KMS-11 (cell line): ENCODE results near the gene TRAPPC3L.

ENCODE experiments used
- H2AFZ ChIP-seq: fragments of 200-600 bp; sonication (generic); 2 replicates; pipeline ENCODE4 v1.6.1; 2016; ENCODE audit warnings: antibody characterized with exemption, mixed run types, low read depth
- H3K27ac ChIP-seq: fragments of 200-600 bp; sonication (generic); 2 replicates; pipeline ENCODE4 v1.6.1; 2016; ENCODE audit warnings: mild to moderate bottlenecking, mixed run types
- H3K27me3 ChIP-seq: fragments of 200-600 bp; sonication (generic); 2 replicates; pipeline ENCODE4 v1.6.1; 2017; ENCODE audit warnings: mild to moderate bottlenecking, low read depth, mixed run types, moderate library complexity; ENCODE audit not compliant: insufficient read depth
- H3K36me3 ChIP-seq: fragments of 200-600 bp; sonication (generic); 2 replicates; pipeline ENCODE4 v1.6.1; 2017; ENCODE audit warnings: mild to moderate bottlenecking, mixed run types; ENCODE audit not compliant: insufficient read depth
- H3K4me1 ChIP-seq: fragments of 200-600 bp; sonication (generic); 2 replicates; pipeline ENCODE4 v1.6.1; 2016; ENCODE audit warnings: mild to moderate bottlenecking, low read depth, mixed run types; ENCODE audit not compliant: poor library complexity, severe bottlenecking
- H3K4me2 ChIP-seq: fragments of 200-600 bp; sonication (generic); 2 replicates; pipeline ENCODE4 v1.7.0; 2016; ENCODE audit warnings: mild to moderate bottlenecking, mixed run types
- H3K4me3 ChIP-seq: fragments of 200-600 bp; sonication (generic); IDR thresholded peaks from 2 replicates; pipeline ENCODE4 v1.6.1; 2017; ENCODE audit warnings: low read depth, low read length, mixed read lengths; ENCODE audit not compliant: insufficient read depth
- H3K79me2 ChIP-seq: fragments of 200-600 bp; sonication (generic); 2 replicates; pipeline ENCODE4 v1.6.1; 2016; ENCODE audit warnings: low read depth, mixed run types; ENCODE audit not compliant: insufficient read depth
- H3K9ac ChIP-seq: fragments of 200-600 bp; sonication (generic); 2 replicates; pipeline ENCODE4 v1.6.1; 2016; ENCODE audit warnings: mild to moderate bottlenecking, mixed run types
- H4K20me1 ChIP-seq: fragments of 200-600 bp; sonication (generic); 2 replicates; pipeline ENCODE4 v1.6.1; 2016; ENCODE audit warnings: mild to moderate bottlenecking, mixed run types; ENCODE audit not compliant: insufficient read depth
- CTCF ChIP-seq: fragments of 200-600 bp; sonication (generic); conservative IDR thresholded peaks from 2 replicates; pipeline ENCODE4 v1.6.1; 2017; ENCODE audit warnings: low read depth, mild to moderate bottlenecking, antibody characterized with exemption, low read length, moderate library complexity, mixed read lengths

TRAPPC3L gene

GRCh38 chr6:116447496-116448011, 97.9 kb downstream of the TRAPPC3L start:
- Histone ChIP-seq H2AFZ (no peak overlapping the region), H4K20me1 (no peaks in the 10 kb centered on the region), H3K9ac (no peak overlapping the region), H3K79me2 (no peaks in the 10 kb centered on the region), H3K36me3 (no peaks in the 10 kb centered on the region), H3K4me2 (no peak overlapping the region), H3K27me3 (no peaks in the 10 kb centered on the region), H3K4me1 (peaks cover 42% of the 10 kb centered on the region), H3K4me3 (no peak overlapping the region), H3K27ac (no peak overlapping the region)
- TF ChIP-seq CTCF, result no peak

GRCh38 chr6:116447052-116447451, 98.4 kb downstream of the TRAPPC3L start:
- Histone ChIP-seq H3K79me2 (no peaks in the 10 kb centered on the region), H3K36me3 (no peaks in the 10 kb centered on the region), H4K20me1 (no peaks in the 10 kb centered on the region), H3K27me3 (no peaks in the 10 kb centered on the region), H3K4me1 (peaks cover 42% of the 10 kb centered on the region), H3K4me3 (no peak overlapping the region), H3K4me2 (no peak overlapping the region), H3K9ac (no peak overlapping the region), H3K27ac (no peak overlapping the region), H2AFZ (no peak overlapping the region)
- TF ChIP-seq CTCF, result no peak

GRCh38 chr6:116446399-116446798, 99.1 kb downstream of the TRAPPC3L start:
- TF ChIP-seq CTCF, result no peak
- Histone ChIP-seq H3K27me3 (no peaks in the 10 kb centered on the region), H3K9ac (no peak overlapping the region), H3K4me3 (no peak overlapping the region), H3K4me1 (peaks cover 42% of the 10 kb centered on the region), H2AFZ (no peak overlapping the region), H3K27ac (no peak overlapping the region), H3K79me2 (no peaks in the 10 kb centered on the region), H4K20me1 (no peaks in the 10 kb centered on the region), H3K4me2 (no peak overlapping the region), H3K36me3 (no peaks in the 10 kb centered on the region)

GRCh38 chr6:116445102-116445501, 100.4 kb downstream of the TRAPPC3L start:
- H4K20me1 ChIP-seq, result no peaks in the 10 kb centered on the region
- TF ChIP-seq CTCF, result no peak
- H2AFZ ChIP-seq, result peak overlapping the region; percentile 12; the same call in 1 of the 2 replicates
- peak overlapping the region; percentile 36; the same call in 1 of the 2 replicates for H3K27ac ChIP-seq
- no peaks in the 10 kb centered on the region for H3K27me3 ChIP-seq
- H3K9ac ChIP-seq, result no peak overlapping the region
- H3K36me3 ChIP-seq, result no peaks in the 10 kb centered on the region
- no peaks in the 10 kb centered on the region for H3K79me2 ChIP-seq
- H3K4me1 ChIP-seq, result peaks cover 35% of the 10 kb centered on the region
- H3K4me2 ChIP-seq, result peak overlapping the region; percentile 21; the same call in 1 of the 2 replicates
- H3K4me3 ChIP-seq, result no peak overlapping the region
